SW480 (cell line): ENCODE results near the gene ITPK1.

ENCODE experiments used
- DNase-seq: peaks from one replicate; pipeline ENCODE4 v3.0.0-alpha.2; 2016; ENCODE audit warnings: low spot score

ITPK1 gene

GRCh38 chr14:93042968-93043940 is 72.5 kb downstream of the ITPK1 start:
- peak; percentile 99 for DNase-seq

- no peak for DNase-seq
Measured at GRCh38 chr14:93041830-93042229, 73.9 kb downstream of the ITPK1 start.

- no peak for DNase-seq
Measured at GRCh38 chr14:93040982-93041381, 74.7 kb downstream of the ITPK1 start.

GRCh38 chr14:93040443-93040842 is 75.3 kb downstream of the ITPK1 start:
- DNase-seq, result no peak

GRCh38 chr14:93039649-93040315 is 75.9 kb downstream of the ITPK1 start:
- no peak for DNase-seq

GRCh38 chr14:93037351-93037750 is 78.4 kb downstream of the ITPK1 start:
- DNase-seq, result peak; percentile 60

- peak; percentile 68 for DNase-seq
Measured at GRCh38 chr14:93036652-93037345, 78.9 kb downstream of the ITPK1 start.

- peak; percentile 89 for DNase-seq
Measured at GRCh38 chr14:93035917-93036651, 79.6 kb downstream of the ITPK1 start.

GRCh38 chr14:93035585-93035916 is 80.2 kb downstream of the ITPK1 start:
- no peak for DNase-seq

GRCh38 chr14:93034671-93034994 is 81.1 kb downstream of the ITPK1 start:
- no peak for DNase-seq

GRCh38 chr14:93033983-93034670 is 81.6 kb downstream of the ITPK1 start:
- DNase-seq, result no peak

- no peak for DNase-seq
Measured at GRCh38 chr14:93033084-93033982, 82.4 kb downstream of the ITPK1 start.

- peak; percentile 43 for DNase-seq
Measured at GRCh38 chr14:93032421-93032936, 83.2 kb downstream of the ITPK1 start.

GRCh38 chr14:93031505-93032315 is 84.0 kb downstream of the ITPK1 start:
- DNase-seq, result no peak

GRCh38 chr14:93030761-93031160 is 85.0 kb downstream of the ITPK1 start:
- DNase-seq, result no peak

GRCh38 chr14:93029911-93030508 is 85.7 kb downstream of the ITPK1 start:
- no peak for DNase-seq

- no peak for DNase-seq
Measured at GRCh38 chr14:93029417-93029816, 86.3 kb downstream of the ITPK1 start.

GRCh38 chr14:93028724-93029076 is 87.0 kb downstream of the ITPK1 start:
- DNase-seq, result no peak
